GM21423 (cell line): Measurements from ENCODE around the gene LDAH.
"Not testable (repeated sequence)": the region's sequence is repeated elsewhere in the genome, so short reads cannot be mapped to it uniquely, and the experiment has no call there.

ENCODE experiments used
- ATAC-seq: cut with Tn5 transposase; IDR thresholded peaks from one replicate; pipeline ENCODE4 v1.9.1; 2021; ENCODE audit warnings: mild to moderate bottlenecking, moderate library complexity; ENCODE audit not compliant: unreplicated experiment

Gene LDAH

DNA sequence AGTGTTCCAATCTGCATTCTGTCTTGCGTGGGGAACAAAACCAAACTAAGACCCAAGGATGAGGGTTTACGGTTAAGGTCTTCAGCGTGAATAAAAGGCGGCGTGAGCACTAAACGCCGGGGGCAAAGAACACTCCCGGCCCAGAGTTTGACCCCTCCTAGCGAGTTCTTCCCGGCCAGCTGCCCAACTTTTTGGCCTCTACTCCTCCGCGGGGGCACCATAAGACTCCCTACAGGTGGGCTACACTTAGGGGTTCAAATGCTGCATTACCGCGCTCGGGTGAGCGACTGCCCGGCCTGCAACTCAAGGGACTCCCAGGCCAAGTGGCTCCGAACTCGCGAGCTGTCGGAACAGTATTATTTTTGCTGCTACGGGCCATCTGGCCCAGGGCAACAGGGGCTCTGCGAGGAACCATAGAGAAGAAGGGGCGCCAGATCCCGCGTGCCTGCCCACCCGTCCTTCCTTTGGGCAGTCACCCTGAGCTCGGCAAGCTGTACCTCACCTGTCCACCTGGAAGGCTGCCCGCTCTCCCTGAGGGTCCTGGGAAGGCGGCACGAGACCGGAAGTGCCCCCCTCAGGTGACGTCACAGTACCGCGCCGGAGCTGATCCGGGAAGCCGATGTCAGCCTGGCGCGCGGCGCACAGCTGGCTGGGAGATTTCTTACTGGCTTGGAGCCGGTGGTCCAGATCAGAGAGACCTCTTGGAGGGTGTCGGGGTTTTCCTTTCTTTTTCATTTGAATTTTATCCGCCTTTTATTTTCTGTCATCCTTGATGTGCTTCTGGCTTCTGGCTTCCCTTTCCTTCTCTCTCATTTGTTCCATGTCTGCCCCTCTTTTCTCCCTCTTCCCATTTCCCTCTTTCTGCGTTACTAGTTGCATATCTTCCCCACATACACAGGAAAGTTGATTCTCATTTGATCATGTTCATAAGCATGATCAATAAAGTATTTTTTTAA, at the start of gene LDAH:
LDAH (minus strand) TSS at position 567 of the 956 bp plus-strand sequence. CDS start 21,638 bp downstream, outside the sequence.
- peak; percentile 94 for ATAC-seq

DNA sequence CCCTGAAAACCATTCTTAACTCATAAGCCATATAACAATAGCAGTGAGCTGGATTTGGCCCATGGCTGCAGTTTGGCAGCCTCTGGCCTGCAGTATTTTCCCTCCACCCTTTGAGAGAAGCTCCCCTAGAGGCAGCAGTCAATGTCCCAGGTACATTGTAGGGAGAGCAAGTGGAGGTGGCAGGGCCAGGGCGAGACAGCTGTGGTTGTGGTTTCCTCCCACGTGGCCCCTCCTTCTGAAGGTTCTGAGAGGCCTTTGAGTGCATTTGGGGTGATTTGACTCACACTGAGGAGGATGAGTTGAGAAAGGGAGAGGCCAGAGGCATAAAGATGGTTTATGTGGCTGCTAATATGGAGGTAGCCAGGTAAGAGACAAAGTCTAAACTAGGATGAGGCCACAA, 45.5 kb upstream of the LDAH start:
- peak; percentile 100 for ATAC-seq

- no peak for ATAC-seq
Measured at GRCh38 chr2:20862850-20863249, 39.9 kb upstream of the LDAH start.

DNA sequence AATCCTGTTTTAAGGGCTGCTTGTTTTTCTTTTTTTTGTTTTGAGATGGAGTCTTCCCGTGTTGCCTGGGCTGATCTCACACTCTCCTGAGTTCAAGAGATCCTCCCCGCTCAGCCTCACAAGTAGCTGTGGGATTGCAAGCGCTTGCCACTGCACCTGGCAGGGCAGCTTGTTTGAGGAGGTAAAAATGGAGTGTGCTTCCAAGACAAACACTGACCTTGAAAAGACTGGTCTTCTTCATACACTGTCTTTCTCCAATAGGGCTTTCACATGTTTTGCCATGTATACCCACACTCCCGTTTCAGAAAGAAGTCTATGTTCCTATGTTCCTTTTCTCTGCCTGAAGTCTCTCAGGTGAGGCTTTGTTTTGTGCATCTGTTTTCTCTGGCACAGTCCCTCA, 32.6 kb upstream of the LDAH start:
- ATAC-seq: no peak

- no peak for ATAC-seq
Measured at GRCh38 chr2:20852670-20853069, 29.8 kb upstream of the LDAH start.

- no peak for ATAC-seq
Measured at GRCh38 chr2:20852139-20852538, 29.2 kb upstream of the LDAH start.

DNA sequence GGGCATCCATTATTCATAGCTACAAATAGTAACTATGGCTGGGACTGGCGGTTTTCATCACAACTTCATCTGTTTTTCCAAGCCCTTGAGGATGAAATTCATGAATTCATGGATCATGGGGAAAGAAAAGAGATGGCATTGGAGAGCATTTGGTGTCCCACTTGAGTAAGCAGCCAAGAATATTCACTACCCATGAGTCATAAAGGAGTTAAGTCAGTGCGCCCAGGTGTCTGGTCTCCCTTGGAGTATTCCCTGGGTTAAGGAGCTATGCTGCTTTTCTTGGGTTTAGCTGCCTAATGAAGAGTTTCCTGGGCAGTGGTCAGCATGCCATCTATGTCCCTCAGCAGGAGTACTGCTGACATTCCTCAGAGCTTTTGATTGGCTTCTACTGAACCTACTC, 21.3 kb upstream of the LDAH start:
- ATAC-seq: no peak

GRCh38 chr2:20839052-20839451, 16.2 kb upstream of the LDAH start:
- no peak for ATAC-seq

GRCh38 chr2:20838016-20838415, 15.1 kb upstream of the LDAH start:
- no peak for ATAC-seq

DNA sequence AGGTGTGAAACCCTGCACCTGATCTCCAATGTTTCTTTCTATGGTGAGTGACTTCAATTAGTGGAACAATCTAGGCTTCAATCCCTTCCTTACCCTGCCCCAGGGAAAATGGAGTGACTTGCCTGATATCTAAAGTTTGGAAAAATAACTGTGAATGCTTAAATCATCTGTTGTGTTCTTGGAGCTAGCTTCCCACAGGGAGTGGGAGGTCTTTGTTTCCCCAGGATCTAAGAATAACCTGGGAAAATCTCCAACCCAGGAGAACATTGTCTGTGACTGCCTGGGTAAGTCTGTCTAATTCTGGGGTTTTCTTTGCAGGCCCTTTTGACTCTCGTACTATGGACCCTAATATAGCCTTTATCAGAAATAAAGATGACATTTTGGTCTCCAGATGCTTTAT, 13.6 kb upstream of the LDAH start:
- ATAC-seq: no peak

GRCh38 chr2:20834331-20834730, 11.4 kb upstream of the LDAH start:
- no peak for ATAC-seq

DNA sequence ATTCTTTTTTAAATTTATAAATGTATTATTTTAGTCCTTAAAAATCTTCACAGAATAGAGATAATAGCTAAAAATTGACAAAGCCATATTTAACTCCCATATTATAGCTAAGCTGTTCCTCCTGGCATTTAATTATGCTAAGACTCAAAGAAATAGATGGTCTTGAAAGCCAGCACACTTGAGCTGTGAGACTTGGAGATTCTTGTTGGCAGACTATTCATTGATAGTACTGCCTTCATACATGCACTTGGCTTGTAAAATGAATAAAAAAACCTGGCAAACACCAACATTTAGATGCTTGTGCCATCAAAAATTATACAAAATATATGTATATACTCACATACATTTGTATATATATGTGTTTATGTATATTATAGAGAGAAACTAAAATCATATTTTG, 9.7 kb upstream of the LDAH start:
- ATAC-seq: no peak

GRCh38 chr2:20829861-20830260, 7.0 kb upstream of the LDAH start:
- no peak for ATAC-seq

- ATAC-seq: no peak
Measured at GRCh38 chr2:20823917-20824316, 1.0 kb upstream of the LDAH start.

DNA sequence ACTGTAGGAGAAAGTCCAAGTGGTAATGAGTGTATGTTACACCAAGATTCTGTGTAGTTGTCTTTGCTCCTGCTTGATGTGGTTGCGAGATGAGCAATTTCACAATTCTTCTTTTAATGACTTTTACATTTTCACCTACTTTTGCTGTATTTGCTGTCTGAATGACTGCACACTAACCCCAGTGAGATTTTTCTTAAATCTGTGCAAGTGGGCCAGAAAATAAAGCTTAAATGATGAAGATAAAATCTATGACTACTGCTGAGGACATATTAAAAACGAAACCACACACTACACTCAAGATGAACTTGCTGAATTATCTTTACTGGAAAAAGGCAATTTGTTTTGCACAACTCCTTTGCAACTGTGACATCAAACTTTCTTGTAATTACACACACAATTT, 4.1 kb downstream of the LDAH start:
- ATAC-seq: no peak

DNA sequence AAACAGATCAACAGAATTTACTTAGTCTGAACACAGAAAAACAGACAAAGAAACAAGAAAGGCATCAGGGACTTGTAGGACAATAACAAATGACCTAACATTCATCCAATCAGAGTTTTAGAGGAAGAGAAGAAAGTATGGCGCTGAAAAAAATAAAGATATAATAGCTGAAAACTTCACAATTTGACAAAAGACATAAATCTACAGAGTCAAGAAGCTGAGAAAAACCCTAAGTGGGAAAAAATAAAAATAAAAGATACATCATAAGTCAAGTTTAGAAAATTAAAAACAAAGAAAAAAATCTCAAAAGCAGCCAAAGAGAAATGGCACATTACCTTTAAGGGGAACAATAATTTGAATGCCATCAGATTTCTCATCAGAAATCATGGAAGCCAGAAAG, 7.7 kb downstream of the LDAH start:
- no peak for ATAC-seq

DNA sequence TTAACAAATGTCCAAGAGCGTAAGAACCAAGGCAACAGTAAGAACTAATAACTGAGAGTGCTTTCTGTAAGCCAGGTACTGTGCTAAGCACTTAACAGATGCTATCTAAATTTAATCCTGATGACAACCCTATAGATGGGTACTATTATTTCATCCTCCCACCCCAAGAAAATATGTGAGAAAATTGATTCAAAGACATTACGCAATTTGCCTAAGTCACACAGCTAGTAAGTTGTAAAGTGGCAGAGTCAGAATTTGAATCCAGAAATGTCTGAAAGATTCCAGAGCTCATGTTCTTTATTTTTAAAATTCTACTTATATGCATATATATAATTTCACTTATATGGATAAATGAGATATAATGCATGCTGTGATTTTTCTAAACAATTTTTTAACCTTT, 10.1 kb downstream of the LDAH start:
- no peak for ATAC-seq

DNA sequence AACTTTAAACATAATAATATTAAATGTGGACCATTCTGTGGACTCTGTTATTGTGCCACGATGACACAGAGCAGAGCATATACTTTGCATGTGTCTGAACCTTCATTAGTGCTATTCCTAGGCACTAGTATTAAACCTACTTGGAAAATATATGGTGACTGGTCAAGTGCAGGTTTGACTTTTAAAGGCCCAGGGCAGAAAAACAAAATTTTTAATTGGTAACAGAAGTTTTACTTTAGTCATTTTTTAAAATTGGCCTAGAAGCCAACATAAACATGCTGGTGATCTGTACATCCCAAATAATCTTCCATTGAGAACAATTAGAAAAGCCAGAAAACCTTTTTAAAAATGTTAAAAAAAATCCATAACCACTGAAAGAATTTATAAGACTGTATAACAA, 16.6 kb downstream of the LDAH start:
- ATAC-seq: no peak

DNA sequence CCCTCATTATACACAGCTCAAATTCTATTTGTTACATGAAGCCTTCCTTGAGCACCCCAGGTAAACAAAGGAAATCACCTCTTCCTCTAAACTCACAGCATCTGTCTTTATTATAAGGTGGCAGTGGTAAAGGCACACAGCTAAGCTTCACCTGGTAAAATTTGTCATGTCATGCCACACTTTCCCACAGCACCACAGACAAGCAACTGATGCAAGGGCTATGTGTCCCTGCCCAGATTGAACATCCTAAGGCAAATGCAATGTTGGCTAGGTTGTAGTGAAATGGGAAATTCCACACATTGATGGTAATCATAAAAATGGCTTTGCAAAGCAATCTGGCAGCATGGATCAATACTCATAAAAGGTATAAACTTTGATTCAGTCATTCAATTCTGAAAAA, 18.9 kb downstream of the LDAH start:
- ATAC-seq: no peak

GRCh38 chr2:20803226-20803682, 19.6 kb downstream of the LDAH start:
- no peak for ATAC-seq

GRCh38 chr2:20797096-20797495, 25.8 kb downstream of the LDAH start:
- no peak for ATAC-seq

DNA sequence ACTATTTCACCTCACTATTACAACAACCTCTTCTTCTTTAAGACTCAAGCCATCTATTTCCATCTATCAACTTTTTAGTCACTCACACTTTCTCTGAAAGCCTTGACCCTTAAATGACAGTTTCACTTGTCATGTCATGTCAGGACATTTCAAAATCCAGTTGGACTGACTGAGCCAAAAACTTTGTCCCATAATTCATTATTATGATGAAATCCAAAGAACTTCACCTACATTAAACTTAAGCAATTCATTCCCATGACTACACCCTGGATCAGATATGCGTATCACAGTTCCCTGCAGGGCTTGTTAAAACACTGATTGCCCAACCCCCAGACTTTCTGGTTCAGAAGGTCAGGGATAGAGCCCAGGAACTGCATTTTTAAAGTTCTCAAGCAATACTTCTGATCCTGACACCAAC, 26.5 kb downstream of the LDAH start:
- no peak for ATAC-seq

GRCh38 chr2:20793944-20794343, 29.0 kb downstream of the LDAH start:
- not testable (repeated sequence) for ATAC-seq
